Activated T-helper 17 cell treated with anti-CD3 and anti-CD28 coated beads, Interleukin-2, amount 50 U/mL, for 72 hours (primary cell): ENCODE results near the gene ARHGAP32. TPM values are rescaled to one million over a fixed set of nuclear protein-coding genes. Genes with fewer than 3 reads are reported as not detected.

Experiments used
- ATAC-seq: fragments of 150-1000 bp; cut with Tn5 transposase; replicated peaks from 2 replicates; pipeline ENCODE4 v1.10.0; 2021; ENCODE audit warnings: mild to moderate bottlenecking, moderate library complexity
- H3K27ac Mint-ChIP-seq: one replicate; pipeline ENCODE4 v1.8.0; 2022; ENCODE audit warnings: mixed read lengths
- H3K27me3 Mint-ChIP-seq: one replicate; pipeline ENCODE4 v1.8.0; 2022; ENCODE audit warnings: mixed read lengths
- H3K36me3 Mint-ChIP-seq: one replicate; pipeline ENCODE4 v1.8.0; 2022; ENCODE audit warnings: low read depth, mild to moderate bottlenecking, mixed read lengths
- H3K4me1 Mint-ChIP-seq: one replicate; pipeline ENCODE4 v1.8.0; 2022; ENCODE audit warnings: mixed read lengths
- H3K4me3 Mint-ChIP-seq: one replicate; pipeline ENCODE4 v1.8.0; 2022; ENCODE audit warnings: mild to moderate bottlenecking, mixed read lengths
- H3K9me3 Mint-ChIP-seq: one replicate; pipeline ENCODE4 v1.8.0; 2022; ENCODE audit warnings: mixed read lengths
- total RNA-seq, 2 donors: library from RNA; stranded (reverse); gene quantifications; one replicate each; pipeline ENCODE4 v1.2.3, GENCODE V29; 2022

ARHGAP32 gene
- total RNA-seq, 2 donors from 2014 or later: 2.1 to 3.4 TPM

- Mint-ChIP-seq H3K4me3 (no peak overlapping the region), H3K36me3 (no peaks in the 10 kb centered on the region), H3K27ac (no peak overlapping the region), H3K9me3 (no peaks in the 10 kb centered on the region), H3K4me1 (no peaks in the 10 kb centered on the region), H3K27me3 (peaks cover 11% of the 10 kb centered on the region)
- no peak for ATAC-seq
These were observed 239.0 kb downstream of the ARHGAP32 start for GRCh38 chr11:128953151-128953550.

GRCh38 chr11:128949791-128950454 lies 242.2 kb downstream of the ARHGAP32 start:
- no peak for ATAC-seq
- H3K36me3 Mint-ChIP-seq: no peaks in the 10 kb centered on the region
- H3K9me3 Mint-ChIP-seq: no peaks in the 10 kb centered on the region
- no peaks in the 10 kb centered on the region for H3K4me1 Mint-ChIP-seq
- no peak overlapping the region for H3K4me3 Mint-ChIP-seq
- H3K27ac Mint-ChIP-seq: no peak overlapping the region
- H3K27me3 Mint-ChIP-seq: peaks cover 6% of the 10 kb centered on the region

- no peak overlapping the region for H3K4me3 Mint-ChIP-seq
- peaks cover 9% of the 10 kb centered on the region for H3K27me3 Mint-ChIP-seq
- no peak for ATAC-seq
- no peaks in the 10 kb centered on the region for H3K9me3 Mint-ChIP-seq
- no peak overlapping the region for H3K27ac Mint-ChIP-seq
- H3K36me3 Mint-ChIP-seq: no peaks in the 10 kb centered on the region
- H3K4me1 Mint-ChIP-seq: no peaks in the 10 kb centered on the region
These were observed 243.5 kb downstream of the ARHGAP32 start for GRCh38 chr11:128948583-128948982.

GRCh38 chr11:128947773-128948172 lies 244.4 kb downstream of the ARHGAP32 start:
- no peak for ATAC-seq
- peaks cover 9% of the 10 kb centered on the region for H3K27me3 Mint-ChIP-seq
- H3K4me1 Mint-ChIP-seq: no peaks in the 10 kb centered on the region
- H3K4me3 Mint-ChIP-seq: no peak overlapping the region
- H3K27ac Mint-ChIP-seq: no peak overlapping the region
- H3K9me3 Mint-ChIP-seq: no peaks in the 10 kb centered on the region
- H3K36me3 Mint-ChIP-seq: no peaks in the 10 kb centered on the region

GRCh38 chr11:128946648-128947047 lies 245.5 kb downstream of the ARHGAP32 start:
- Mint-ChIP-seq H3K27ac (no peak overlapping the region), H3K27me3 (peaks cover 9% of the 10 kb centered on the region), H3K4me1 (no peaks in the 10 kb centered on the region), H3K4me3 (no peak overlapping the region), H3K36me3 (no peaks in the 10 kb centered on the region), H3K9me3 (no peaks in the 10 kb centered on the region)
- no peak for ATAC-seq

GRCh38 chr11:128943428-128943976 lies 248.6 kb downstream of the ARHGAP32 start:
- ATAC-seq: no peak
- H3K4me3 Mint-ChIP-seq: no peak overlapping the region
- H3K27me3 Mint-ChIP-seq: peaks cover 6% of the 10 kb centered on the region
- no peaks in the 10 kb centered on the region for H3K4me1 Mint-ChIP-seq
- no peaks in the 10 kb centered on the region for H3K36me3 Mint-ChIP-seq
- no peak overlapping the region for H3K27ac Mint-ChIP-seq
- H3K9me3 Mint-ChIP-seq: no peaks in the 10 kb centered on the region

GRCh38 chr11:128942817-128943427 lies 249.2 kb downstream of the ARHGAP32 start, which contains the start of gene TP53AIP1:
TP53AIP1 (minus strand) TSS chr11:128942871; CDS start chr11:128937818, 5,053 bp downstream.
- ATAC-seq: no peak
- H3K36me3 Mint-ChIP-seq: no peaks in the 10 kb centered on the region
- H3K27ac Mint-ChIP-seq: no peak within 1 kb of the TSS
- H3K9me3 Mint-ChIP-seq: no peaks in the 10 kb centered on the region
- no peak within 1 kb of the TSS for H3K4me3 Mint-ChIP-seq
- H3K27me3 Mint-ChIP-seq: peaks cover 6% of the 10 kb centered on the region
- no peaks in the 10 kb centered on the region for H3K4me1 Mint-ChIP-seq

GRCh38 chr11:128942272-128942612 lies 249.9 kb downstream of the ARHGAP32 start:
- Mint-ChIP-seq H3K9me3 (no peaks in the 10 kb centered on the region), H3K4me3 (no peak overlapping the region), H3K36me3 (no peaks in the 10 kb centered on the region), H3K27ac (no peak overlapping the region), H3K4me1 (no peaks in the 10 kb centered on the region), H3K27me3 (peaks cover 6% of the 10 kb centered on the region)
- ATAC-seq: no peak

GRCh38 chr11:128941573-128942271 lies 250.4 kb downstream of the ARHGAP32 start:
- Mint-ChIP-seq H3K27ac (no peak overlapping the region), H3K4me1 (no peaks in the 10 kb centered on the region), H3K27me3 (peaks cover 6% of the 10 kb centered on the region), H3K9me3 (no peaks in the 10 kb centered on the region), H3K4me3 (no peak overlapping the region), H3K36me3 (no peaks in the 10 kb centered on the region)
- ATAC-seq: no peak

GRCh38 chr11:128941110-128941509 lies 251.0 kb downstream of the ARHGAP32 start:
- Mint-ChIP-seq H3K4me3 (no peak overlapping the region), H3K27me3 (peaks cover 6% of the 10 kb centered on the region), H3K27ac (no peak overlapping the region), H3K36me3 (no peaks in the 10 kb centered on the region), H3K4me1 (no peaks in the 10 kb centered on the region), H3K9me3 (no peaks in the 10 kb centered on the region)
- ATAC-seq: no peak

GRCh38 chr11:128940603-128941002 lies 251.5 kb downstream of the ARHGAP32 start:
- no peak for ATAC-seq

GRCh38 chr11:128940156-128940555 lies 252.0 kb downstream of the ARHGAP32 start:
- no peak for ATAC-seq
- Mint-ChIP-seq H3K36me3 (no peaks in the 10 kb centered on the region), H3K4me1 (no peaks in the 10 kb centered on the region)

More at GRCh38 chr11:128940603-128941002, 251.5 kb downstream of the ARHGAP32 start:
- H3K36me3 Mint-ChIP-seq: no peaks in the 10 kb centered on the region
- H3K4me3 Mint-ChIP-seq: no peak overlapping the region
- no peaks in the 10 kb centered on the region for H3K4me1 Mint-ChIP-seq
- peaks cover 5% of the 10 kb centered on the region for H3K27me3 Mint-ChIP-seq
- no peaks in the 10 kb centered on the region for H3K9me3 Mint-ChIP-seq
- no peak overlapping the region for H3K27ac Mint-ChIP-seq

GRCh38 chr11:128939591-128939990 lies 252.5 kb downstream of the ARHGAP32 start:
- H3K27me3 Mint-ChIP-seq: peaks cover 2% of the 10 kb centered on the region
- no peak overlapping the region for H3K27ac Mint-ChIP-seq
- no peaks in the 10 kb centered on the region for H3K9me3 Mint-ChIP-seq
- ATAC-seq: no peak
- H3K36me3 Mint-ChIP-seq: no peaks in the 10 kb centered on the region
- no peaks in the 10 kb centered on the region for H3K4me1 Mint-ChIP-seq
- H3K4me3 Mint-ChIP-seq: no peak overlapping the region

More at GRCh38 chr11:128940156-128940555, 252.0 kb downstream of the ARHGAP32 start:
- peaks cover 3% of the 10 kb centered on the region for H3K27me3 Mint-ChIP-seq
- H3K4me3 Mint-ChIP-seq: no peak overlapping the region
- H3K9me3 Mint-ChIP-seq: no peaks in the 10 kb centered on the region
- H3K27ac Mint-ChIP-seq: no peak overlapping the region

GRCh38 chr11:128938156-128938885 lies 253.8 kb downstream of the ARHGAP32 start:
- Mint-ChIP-seq H3K9me3 (no peaks in the 10 kb centered on the region), H3K4me1 (no peaks in the 10 kb centered on the region)

More at GRCh38 chr11:128938156-128938885, 253.8 kb downstream of the ARHGAP32 start:
- Mint-ChIP-seq H3K36me3 (no peaks in the 10 kb centered on the region), H3K27me3 (no peaks in the 10 kb centered on the region), H3K4me3 (no peak overlapping the region), H3K27ac (peak overlapping the region; percentile 71)
- ATAC-seq: no peak
